ENCODE measurements around the gene CD109.

- TF ChIP-seq, protein P1, sequence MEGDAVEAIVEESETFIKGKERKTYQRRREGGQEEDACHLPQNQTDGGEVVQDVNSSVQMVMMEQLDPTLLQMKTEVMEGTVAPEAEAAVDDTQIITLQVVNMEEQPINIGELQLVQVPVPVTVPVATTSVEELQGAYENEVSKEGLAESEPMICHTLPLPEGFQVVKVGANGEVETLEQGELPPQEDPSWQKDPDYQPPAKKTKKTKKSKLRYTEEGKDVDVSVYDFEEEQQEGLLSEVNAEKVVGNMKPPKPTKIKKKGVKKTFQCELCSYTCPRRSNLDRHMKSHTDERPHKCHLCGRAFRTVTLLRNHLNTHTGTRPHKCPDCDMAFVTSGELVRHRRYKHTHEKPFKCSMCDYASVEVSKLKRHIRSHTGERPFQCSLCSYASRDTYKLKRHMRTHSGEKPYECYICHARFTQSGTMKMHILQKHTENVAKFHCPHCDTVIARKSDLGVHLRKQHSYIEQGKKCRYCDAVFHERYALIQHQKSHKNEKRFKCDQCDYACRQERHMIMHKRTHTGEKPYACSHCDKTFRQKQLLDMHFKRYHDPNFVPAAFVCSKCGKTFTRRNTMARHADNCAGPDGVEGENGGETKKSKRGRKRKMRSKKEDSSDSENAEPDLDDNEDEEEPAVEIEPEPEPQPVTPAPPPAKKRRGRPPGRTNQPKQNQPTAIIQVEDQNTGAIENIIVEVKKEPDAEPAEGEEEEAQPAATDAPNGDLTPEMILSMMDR (IDR thresholded peaks at IDR 0.05), result no peak
- TF ChIP-seq POLR2A (IDR thresholded peaks at IDR 0.05) (no peak), POLR2AphosphoS5 (IDR thresholded peaks at IDR 0.05) (no peak)
These were observed 27.0 kb upstream of the CD109 start for GRCh38 chr6:73669005-73669404.
